HCT116 (cell line): ENCODE measurements around the gene ZNF783. TPM values are rescaled to one million over a fixed set of nuclear protein-coding genes. Genes with fewer than 3 reads are reported as not detected.

Experiments
- ATAC-seq: fragments of 200-7000 bp; cut with Tn5 transposase; 2 replicates; pipeline ENCODE4 v1.9.1; 2020; ENCODE audit warnings: mild to moderate bottlenecking, moderate library complexity
- BruUV-seq: library from RNA; stranded (reverse); fragments of 400-500 nt; replicated peaks from 2 replicates; lab custom pipeline; 2021; lab: Mats Ljungman, UMichigan
- CTCF ChIA-PET: fragments of 300-600 bp; sonication (Branson Sonifier 250); formaldehyde crosslinking; loops from one replicate; lab custom pipeline; 2021; ENCODE audit warnings: antibody characterized with exemption; lab: Charles Lee
- POLR2A ChIA-PET: fragments of 300-600, 350-600 bp; sonication (Branson Sonifier 250); formaldehyde crosslinking; loops from one replicate; lab custom pipeline; 2021; ENCODE audit warnings: antibody characterized with exemption; lab: Charles Lee
- RAD21 ChIA-PET, 2 experiments: fragments of 300-600 bp; sonication (Branson Sonifier 250); formaldehyde crosslinking; loops; one replicate each; lab custom pipeline; 2023; ENCODE audit warnings: low total read pairs in 2 of 2; ENCODE audit not compliant: uncharacterized antibody in 2 of 2, unreplicated experiment in 2 of 2, low non-redundant PET in 1 of 2; lab: Charles Lee
- DNase-seq: peaks from one replicate; pipeline ENCODE4 v3.0.0-alpha.2; 2010; ENCODE audit warnings: low read depth, low spot score
- H2AFZ ChIP-seq: fragments of 200-600 bp; shearing (Covaris generic), sonication (generic); 2 replicates; pipeline ENCODE4 v1.6.1; 2017; ENCODE audit warnings: low read depth, mixed run types, mixed read lengths, antibody characterized with exemption, low read length; ENCODE audit not compliant: poor library complexity, severe bottlenecking
- H3K27ac ChIP-seq: 2 replicates; pipeline ENCODE4 v1.5.1; 2012; ENCODE audit warnings: low read depth, low read length
- H3K27me3 ChIP-seq: fragments of 200-600 bp; sonication (generic); 2 replicates; pipeline ENCODE4 v1.6.1; 2016; ENCODE audit warnings: mixed run types, low read length, mixed read lengths; ENCODE audit not compliant: insufficient read depth
- H3K36me3 ChIP-seq, 2 experiments: fragments of 200-500 bp in 1 of 2; fragments of 200-600 bp in 1 of 2; sonication (Bioruptor generic) in 1 of 2; sonication (generic) in 1 of 2; 2 replicates each; pipeline versions ENCODE4 v1.5.1 to v1.6.1; 2014 to 2016; ENCODE audit warnings: low read length in 2 of 2, inconsistent platforms in 1 of 2, mixed read lengths in 1 of 2, mixed run types in 1 of 2; ENCODE audit not compliant: insufficient read depth in 2 of 2, control insufficient read depth in 1 of 2
- H3K4me1 ChIP-seq, 2 experiments: fragments of 200-600 bp in 1 of 2; sonication (generic) in 1 of 2; 2 replicates each; pipeline versions ENCODE4 v1.5.1 to v1.6.1; 2012 to 2017; ENCODE audit warnings: low read length in 2 of 2, inconsistent platforms in 1 of 2, mild to moderate bottlenecking in 1 of 2, mixed read lengths in 1 of 2, mixed run types in 1 of 2, moderate library complexity in 1 of 2; ENCODE audit not compliant: insufficient read depth in 2 of 2, control insufficient read depth in 1 of 2
- H3K4me2 ChIP-seq: fragments of 200-600 bp; sonication (generic); 2 replicates; pipeline ENCODE4 v1.6.1; 2017; ENCODE audit warnings: mixed run types, low read length, mixed read lengths
- H3K4me3 ChIP-seq, 2 experiments: fragments of 200-600 bp in 1 of 2; sonication (generic) in 1 of 2; replicated peaks in 1 of 2; 2 replicates each; pipeline ENCODE4 v1.5.1; 2011 to 2016; ENCODE audit warnings: low read length in 2 of 2, control low read depth in 1 of 2, low read depth in 1 of 2, mild to moderate bottlenecking in 1 of 2, mixed read lengths in 1 of 2, mixed run types in 1 of 2
- H3K79me2 ChIP-seq: fragments of 200-600 bp; sonication (generic); 2 replicates; pipeline ENCODE4 v1.6.1; 2017; ENCODE audit warnings: mild to moderate bottlenecking, mixed run types, low read length, moderate library complexity, mixed read lengths; ENCODE audit not compliant: insufficient read depth
- H3K9ac ChIP-seq: fragments of 200-600 bp; sonication (generic); 2 replicates; pipeline ENCODE4 v1.6.1; 2016; ENCODE audit warnings: low read length, mixed read lengths
- H3K9me2 ChIP-seq: fragments of 200-600 bp; sonication (generic), shearing (Covaris generic); 2 replicates; pipeline ENCODE4 v1.6.1; 2017; ENCODE audit warnings: mixed run types, mild to moderate bottlenecking, moderate library complexity; ENCODE audit not compliant: insufficient read depth
- H3K9me3 ChIP-seq, 2 experiments: fragments of 200-500 bp in 1 of 2; fragments of 200-600 bp in 1 of 2; sonication (Bioruptor generic) in 1 of 2; sonication (generic) in 1 of 2; 2 replicates each; pipeline ENCODE4 v1.6.1; 2014 to 2017; ENCODE audit warnings: low read length in 2 of 2, mixed read lengths in 2 of 2, inconsistent platforms in 1 of 2, low read depth in 1 of 2, mild to moderate bottlenecking in 1 of 2, mixed run types in 1 of 2, moderate library complexity in 1 of 2; ENCODE audit not compliant: control insufficient read depth in 1 of 2, insufficient read depth in 1 of 2
- H4K20me1 ChIP-seq: fragments of 200-600 bp; sonication (generic), shearing (Covaris generic); 2 replicates; pipeline ENCODE4 v1.6.1; 2017; ENCODE audit warnings: mixed run types, mild to moderate bottlenecking, moderate library complexity; ENCODE audit not compliant: insufficient read depth
- ATF3 ChIP-seq: IDR thresholded peaks from 2 replicates; pipeline ENCODE4 v1.6.1; 2012
- CEBPB ChIP-seq: IDR thresholded peaks from 2 replicates; pipeline ENCODE4 v1.6.1; 2012; ENCODE audit warnings: low read depth
- ELF1 ChIP-seq: IDR thresholded peaks from 2 replicates; pipeline ENCODE4 v1.6.1; 2012; ENCODE audit warnings: low read depth, borderline replicate concordance
- EZH2phosphoT487 ChIP-seq: fragments of 200-600 bp; IDR thresholded peaks from 2 replicates; pipeline ENCODE4 v1.6.1; 2018; ENCODE audit warnings: antibody characterized with exemption, borderline replicate concordance
- FOSL1 ChIP-seq: IDR thresholded peaks from 2 replicates; pipeline ENCODE4 v1.6.1; 2012; ENCODE audit warnings: low read depth
- MAX ChIP-seq: IDR thresholded peaks from 2 replicates; pipeline ENCODE4 v1.6.1; 2012
- SP1 ChIP-seq: IDR thresholded peaks from 2 replicates; pipeline ENCODE4 v1.6.1; 2012; ENCODE audit warnings: low read depth
- SRF ChIP-seq: IDR thresholded peaks from 2 replicates; pipeline ENCODE4 v1.6.1; 2012; ENCODE audit warnings: low read depth
- TCF7L2 ChIP-seq: IDR thresholded peaks from 2 replicates; pipeline ENCODE4 v1.7.0; 2011; ENCODE audit warnings: borderline replicate concordance, inconsistent platforms; ENCODE audit not compliant: insufficient read depth, insufficient read length; ENCODE audit errors: extremely low read depth
- YY1 ChIP-seq: IDR thresholded peaks from 2 replicates; pipeline ENCODE4 v1.6.1; 2011; ENCODE audit warnings: low read length, low read depth, moderate library complexity, mild to moderate bottlenecking; ENCODE audit not compliant: insufficient replicate concordance; ENCODE audit errors: extremely low read depth
- ZFX ChIP-seq: fragments of 450-650 bp; IDR thresholded peaks from 2 replicates; pipeline ENCODE4 v1.6.1; 2017
- ZNF274 ChIP-seq: fragments of 200-500 bp; sonication (Bioruptor generic); IDR thresholded peaks from 2 replicates; pipeline ENCODE4 v1.6.1; 2014; ENCODE audit warnings: mild to moderate bottlenecking, low read depth, low read length, inconsistent platforms
- intact Hi-C: fragments of 100-400 bp; cut with micrococcal nuclease; formaldehyde crosslinking; loops from 2 replicates; pipeline ENCODE4 v1.10.0; 2022
- total RNA-seq: library from RNA; stranded (reverse); gene quantifications from one replicate; pipeline ENCODE4 v1.2.1, GENCODE V29; 2021; ENCODE audit not compliant: unreplicated experiment
- TF ChIP-seq, protein P1 (sequence below), 3 experiments: fragments of 200-600 bp in 1 of 3; sonication (generic) in 1 of 3; IDR thresholded peaks in 2 of 3; conservative IDR thresholded peaks in 1 of 3; 2 replicates each; pipeline ENCODE4 v1.5.1; 2012 to 2017; ENCODE audit warnings: low read depth in 2 of 3, low read length in 2 of 3, antibody characterized with exemption in 1 of 3, borderline replicate concordance in 1 of 3, control low read depth in 1 of 3, mild to moderate bottlenecking in 1 of 3, mixed read lengths in 1 of 3, mixed run types in 1 of 3, moderate library complexity in 1 of 3; ENCODE audit not compliant: insufficient read depth in 1 of 3

ZNF783 gene
- total RNA-seq, 1 experiment from 2014 or later, result 12.5 TPM

DNA sequence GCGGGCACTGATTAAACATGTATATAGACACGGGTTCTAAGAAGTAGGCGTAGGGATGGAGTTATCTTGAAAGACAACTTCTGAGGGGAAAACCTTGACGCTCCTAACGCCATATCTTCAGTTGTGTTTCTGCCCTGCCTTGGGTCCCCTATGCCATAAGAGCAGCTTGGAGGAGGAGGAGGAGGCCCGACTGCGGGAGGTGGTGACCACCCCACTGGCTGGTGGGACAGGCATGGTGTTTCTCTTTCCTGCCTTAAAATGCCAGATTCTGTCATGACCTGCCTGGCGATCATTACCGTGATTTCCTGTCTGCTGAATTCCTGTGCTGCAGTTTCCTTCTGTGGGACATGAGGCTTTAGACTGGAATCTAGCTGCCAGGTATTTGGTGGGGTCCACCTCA is 15.9 kb downstream of the ZNF783 start:
- ChIA-PET CTCF (no interaction called here), POLR2A (no interaction called here), RAD21 (no interaction called here)
- Histone ChIP-seq H3K9ac (no peak overlapping the region), H4K20me1 (no peaks in the 10 kb centered on the region), H3K27ac (no peak overlapping the region), H3K36me3 (0 out of 4 replicates have a peak, but pooled peaks cover 2 to 4% of the 10 kb centered on the region in 2 experiments), H3K4me1 (no peaks in the 10 kb centered on the region), H3K27me3 (no peaks in the 10 kb centered on the region), H3K79me2 (no peaks in the 10 kb centered on the region), H2AFZ (no peak overlapping the region), H3K9me2 (no peaks in the 10 kb centered on the region), H3K4me2 (no peak overlapping the region), H3K4me3 (no peak overlapping the region), H3K9me3 (no peaks in the 10 kb centered on the region)
- DNase-seq (no peak), ATAC-seq (no peak)
- TF ChIP-seq ATF3, result no peak
- TF ChIP-seq CEBPB, result no peak
- no peak for TF ChIP-seq MAX
- TF ChIP-seq ZNF274, result no peak
- no peak for TF ChIP-seq EZH2phosphoT487
- no peak for TF ChIP-seq FOSL1
- TF ChIP-seq ZFX, result no peak
- TF ChIP-seq TCF7L2, result no peak
- no peak for TF ChIP-seq SP1
- TF ChIP-seq ELF1, result no peak
- no peak for TF ChIP-seq YY1
- no peak for TF ChIP-seq SRF
- TF ChIP-seq, protein P1, sequence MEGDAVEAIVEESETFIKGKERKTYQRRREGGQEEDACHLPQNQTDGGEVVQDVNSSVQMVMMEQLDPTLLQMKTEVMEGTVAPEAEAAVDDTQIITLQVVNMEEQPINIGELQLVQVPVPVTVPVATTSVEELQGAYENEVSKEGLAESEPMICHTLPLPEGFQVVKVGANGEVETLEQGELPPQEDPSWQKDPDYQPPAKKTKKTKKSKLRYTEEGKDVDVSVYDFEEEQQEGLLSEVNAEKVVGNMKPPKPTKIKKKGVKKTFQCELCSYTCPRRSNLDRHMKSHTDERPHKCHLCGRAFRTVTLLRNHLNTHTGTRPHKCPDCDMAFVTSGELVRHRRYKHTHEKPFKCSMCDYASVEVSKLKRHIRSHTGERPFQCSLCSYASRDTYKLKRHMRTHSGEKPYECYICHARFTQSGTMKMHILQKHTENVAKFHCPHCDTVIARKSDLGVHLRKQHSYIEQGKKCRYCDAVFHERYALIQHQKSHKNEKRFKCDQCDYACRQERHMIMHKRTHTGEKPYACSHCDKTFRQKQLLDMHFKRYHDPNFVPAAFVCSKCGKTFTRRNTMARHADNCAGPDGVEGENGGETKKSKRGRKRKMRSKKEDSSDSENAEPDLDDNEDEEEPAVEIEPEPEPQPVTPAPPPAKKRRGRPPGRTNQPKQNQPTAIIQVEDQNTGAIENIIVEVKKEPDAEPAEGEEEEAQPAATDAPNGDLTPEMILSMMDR (IDR thresholded peaks at IDR 0.05 in 2 of 3, conservative IDR thresholded peaks at IDR 0.05 in 1 of 3; ENCODE audit: borderline replicate concordance in 1 of 3, insufficient read depth in 1 of 3, low read depth in 2 of 3, low read length in 2 of 3), result no peak
- BruUV-seq, result no TSS peak
- intact Hi-C loops, result no loop called here
